ENCODE measurements around the gene FXR2. TPM values are rescaled to one million over a fixed set of nuclear protein-coding genes. Genes with fewer than 3 reads are reported as not detected.
A peak's percentile ranks its signal among the peaks of the same experiment; 100 is the strongest.
"Not testable (repeated sequence)": the region's sequence is repeated elsewhere in the genome, so short reads cannot be mapped to it uniquely, and the experiment has no call there.

The FXR2 gene
- total RNA-seq, 2 donors from 2014 or later = 34.7 to 66.2 TPM

- Mint-ChIP-seq H3K9me3 (no peaks in the 10 kb centered on the region), H3K27ac (no peak overlapping the region), H3K36me3 (no peaks in the 10 kb centered on the region)
- no peak for ATAC-seq
- no peak for DNase-seq (ENCODE audit: low spot score in 2 of 2)
Observed at GRCh38 chr17:7633093-7633492, 18.4 kb upstream of the FXR2 start.

GRCh38 chr17:7632492-7632894, 17.8 kb upstream of the FXR2 start:
- peak in 1 of 2 donors; percentile 42 for DNase-seq (ENCODE audit: low spot score in 2 of 2)
- no peak overlapping the region for H3K27ac Mint-ChIP-seq
- ATAC-seq = peak in 1 of 2 donors; percentile 37
- H3K9me3 Mint-ChIP-seq = no peaks in the 10 kb centered on the region
- no peaks in the 10 kb centered on the region for H3K36me3 Mint-ChIP-seq

GRCh38 chr17:7631398-7632380, 17.0 kb upstream of the FXR2 start:
- Mint-ChIP-seq H3K36me3 (no peaks in the 10 kb centered on the region), H3K9me3 (no peaks in the 10 kb centered on the region), H3K27ac (no peak overlapping the region)
- ATAC-seq (no peak), DNase-seq (ENCODE audit: low spot score in 2 of 2) (no peak)

- ATAC-seq (no peak), DNase-seq (ENCODE audit: low spot score in 2 of 2) (no peak)
- Mint-ChIP-seq H3K36me3 (no peaks in the 10 kb centered on the region), H3K9me3 (no peaks in the 10 kb centered on the region), H3K27ac (no peak within 1 kb of the TSS)
Observed at GRCh38 chr17:7629939-7630571, 15.4 kb upstream of the FXR2 start, which contains the start of gene SHBG. Gene SHBG, plus strand, starts transcription at chr17:7630135. Its CDS starts 38 bp downstream, at chr17:7630173.

GRCh38 chr17:7627250-7628121, 12.8 kb upstream of the FXR2 start, which contains the start of gene SAT2:
Gene SAT2, minus strand, starts transcription at chr17:7627821. Its CDS starts 186 bp downstream, at chr17:7627635.
- no peaks in the 10 kb centered on the region for H3K36me3 Mint-ChIP-seq
- DNase-seq (ENCODE audit: low spot score in 2 of 2) (peak; percentile 79 to 82), ATAC-seq (peak; percentile 96 to 97)
- no peaks in the 10 kb centered on the region for H3K9me3 Mint-ChIP-seq
- H3K27ac Mint-ChIP-seq = peak within 1 kb of the TSS; percentile 80 to 94

- Mint-ChIP-seq H3K9me3 (no peaks in the 10 kb centered on the region), H3K27ac (peak overlapping the region; percentile 80 to 94), H3K36me3 (no peaks in the 10 kb centered on the region)
- no peak for ATAC-seq
- DNase-seq (ENCODE audit: low spot score in 2 of 2) = no peak
Observed at GRCh38 chr17:7626956-7627249, 12.2 kb upstream of the FXR2 start.

GRCh38 chr17:7626307-7626706, 11.6 kb upstream of the FXR2 start:
- DNase-seq (ENCODE audit: low spot score in 2 of 2) = no peak
- H3K27ac Mint-ChIP-seq = peak overlapping the region in 1 of 2 donors; percentile 94
- no peak for ATAC-seq
- no peaks in the 10 kb centered on the region for H3K36me3 Mint-ChIP-seq
- no peaks in the 10 kb centered on the region for H3K9me3 Mint-ChIP-seq

- not testable (repeated sequence) for H3K36me3 Mint-ChIP-seq; DNase-seq (ENCODE audit: low spot score in 2 of 2); ATAC-seq; H3K9me3 Mint-ChIP-seq; H3K27ac Mint-ChIP-seq
Observed at GRCh38 chr17:7625749-7626148, 11.1 kb upstream of the FXR2 start.

GRCh38 chr17:7623661-7624060, 9.0 kb upstream of the FXR2 start:
- ATAC-seq (no peak), DNase-seq (ENCODE audit: low spot score in 2 of 2) (no peak)
- Mint-ChIP-seq H3K36me3 (no peaks in the 10 kb centered on the region), H3K27ac (no peak overlapping the region), H3K9me3 (no peaks in the 10 kb centered on the region)

- H3K27ac Mint-ChIP-seq = no peak overlapping the region
- H3K36me3 Mint-ChIP-seq = no peaks in the 10 kb centered on the region
- no peak for ATAC-seq
Observed at GRCh38 chr17:7620835-7621234, 6.1 kb upstream of the FXR2 start.

GRCh38 chr17:7618608-7619007, 3.9 kb upstream of the FXR2 start:
- ATAC-seq (no peak), DNase-seq (ENCODE audit: low spot score in 2 of 2) (no peak)
- Mint-ChIP-seq H3K9me3 (no peaks in the 10 kb centered on the region), H3K36me3 (peaks cover 4 to 6% of the 10 kb centered on the region in 2 donors), H3K27ac (peak overlapping the region in 1 of 2 donors; percentile 12)

More at GRCh38 chr17:7620835-7621234, 6.1 kb upstream of the FXR2 start:
- no peak for DNase-seq (ENCODE audit: low spot score in 2 of 2)
- no peaks in the 10 kb centered on the region for H3K9me3 Mint-ChIP-seq

GRCh38 chr17:7615265-7615747, 609 bp upstream of the FXR2 start:
- H3K9me3 Mint-ChIP-seq = no peaks in the 10 kb centered on the region
- peaks cover 13 to 20% of the 10 kb centered on the region in 2 donors for H3K36me3 Mint-ChIP-seq
- peak overlapping the region; percentile 84 to 89 for H3K27ac Mint-ChIP-seq
- ATAC-seq = no peak
- no peak for DNase-seq (ENCODE audit: low spot score in 2 of 2)

GRCh38 chr17:7613769-7614424, 800 bp downstream of the FXR2 start:
- DNase-seq (ENCODE audit: low spot score in 2 of 2) (no peak), ATAC-seq (no peak)
- Mint-ChIP-seq H3K27ac (peak overlapping the region; percentile 89 to 96), H3K9me3 (no peaks in the 10 kb centered on the region), H3K36me3 (peaks cover 13 to 20% of the 10 kb centered on the region in 2 donors)

- H3K27ac Mint-ChIP-seq = no peak overlapping the region
- H3K36me3 Mint-ChIP-seq = peaks cover 13 to 20% of the 10 kb centered on the region in 2 donors
- ATAC-seq (no peak), DNase-seq (ENCODE audit: low spot score in 2 of 2) (no peak)
- H3K9me3 Mint-ChIP-seq = no peaks in the 10 kb centered on the region
Observed at GRCh38 chr17:7612294-7612640, 2.4 kb downstream of the FXR2 start.

GRCh38 chr17:7611635-7612293, 2.9 kb downstream of the FXR2 start:
- H3K36me3 Mint-ChIP-seq = peaks cover 13 to 20% of the 10 kb centered on the region in 2 donors
- ATAC-seq (no peak), DNase-seq (ENCODE audit: low spot score in 2 of 2) (no peak)
- H3K27ac Mint-ChIP-seq = no peak overlapping the region
- no peaks in the 10 kb centered on the region for H3K9me3 Mint-ChIP-seq

GRCh38 chr17:7610641-7611040, 4.1 kb downstream of the FXR2 start:
- H3K9me3 Mint-ChIP-seq = no peaks in the 10 kb centered on the region
- DNase-seq (ENCODE audit: low spot score in 2 of 2) (no peak), ATAC-seq (no peak)
- H3K36me3 Mint-ChIP-seq = peaks cover 13 to 20% of the 10 kb centered on the region in 2 donors
- no peak overlapping the region for H3K27ac Mint-ChIP-seq

Data from activated naive CD4-positive, alpha-beta T cell treated with anti-CD3 and anti-CD28 coated beads, Interleukin-2, amount 50 U/mL, for 72 hours (primary cell).